Measurements from ENCODE around the gene ZDHHC17.

DNA sequence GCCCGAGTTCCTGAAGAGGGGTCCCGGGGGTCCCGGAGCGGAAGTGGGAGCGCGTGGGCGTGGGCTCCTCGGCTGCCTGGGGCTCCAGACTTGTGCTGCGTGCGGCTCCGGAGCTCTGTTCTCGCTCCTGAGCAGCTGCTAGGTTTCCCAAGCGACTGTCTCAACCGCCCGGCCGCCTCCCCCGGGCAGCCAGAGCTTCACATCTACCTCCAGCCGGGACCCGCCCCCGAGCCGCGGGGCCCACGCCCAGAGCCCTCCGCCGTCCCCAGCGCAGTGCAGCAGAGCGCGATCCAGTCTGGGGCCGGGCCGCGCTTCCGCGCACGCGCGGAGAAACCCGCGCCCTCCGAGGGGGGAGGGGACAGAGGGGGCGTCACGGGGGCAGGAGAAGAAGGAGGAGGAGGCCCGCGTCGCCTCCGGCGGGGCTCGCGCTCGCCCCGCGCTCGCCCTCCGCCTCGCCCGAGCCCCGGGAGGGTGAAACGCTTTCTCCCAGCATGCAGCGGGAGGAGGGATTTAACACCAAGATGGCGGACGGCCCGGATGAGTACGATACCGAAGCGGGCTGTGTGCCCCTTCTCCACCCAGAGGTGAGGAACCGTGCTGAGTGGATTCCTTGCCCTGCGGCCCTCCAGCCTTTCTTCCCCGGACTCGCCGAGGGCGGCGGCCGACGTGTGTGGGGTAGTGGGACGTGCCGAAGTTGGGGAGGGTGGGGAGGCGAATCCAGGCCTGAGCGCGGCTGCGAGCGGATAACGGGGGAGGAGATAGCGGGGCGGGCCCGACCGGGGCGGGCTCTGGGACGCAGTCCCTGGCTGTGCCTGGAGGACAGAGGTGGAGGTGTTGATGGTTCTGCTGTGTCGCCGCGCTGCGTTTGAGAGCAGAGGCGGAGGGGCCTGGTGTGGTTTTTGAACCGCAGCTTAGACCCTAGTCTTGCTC is at the start of gene ZDHHC17:
- peak in 1 of 2 donors; percentile 51 for TF ChIP-seq POLR2A (IDR thresholded peaks at IDR 0.05)
- TF ChIP-seq, protein P1, sequence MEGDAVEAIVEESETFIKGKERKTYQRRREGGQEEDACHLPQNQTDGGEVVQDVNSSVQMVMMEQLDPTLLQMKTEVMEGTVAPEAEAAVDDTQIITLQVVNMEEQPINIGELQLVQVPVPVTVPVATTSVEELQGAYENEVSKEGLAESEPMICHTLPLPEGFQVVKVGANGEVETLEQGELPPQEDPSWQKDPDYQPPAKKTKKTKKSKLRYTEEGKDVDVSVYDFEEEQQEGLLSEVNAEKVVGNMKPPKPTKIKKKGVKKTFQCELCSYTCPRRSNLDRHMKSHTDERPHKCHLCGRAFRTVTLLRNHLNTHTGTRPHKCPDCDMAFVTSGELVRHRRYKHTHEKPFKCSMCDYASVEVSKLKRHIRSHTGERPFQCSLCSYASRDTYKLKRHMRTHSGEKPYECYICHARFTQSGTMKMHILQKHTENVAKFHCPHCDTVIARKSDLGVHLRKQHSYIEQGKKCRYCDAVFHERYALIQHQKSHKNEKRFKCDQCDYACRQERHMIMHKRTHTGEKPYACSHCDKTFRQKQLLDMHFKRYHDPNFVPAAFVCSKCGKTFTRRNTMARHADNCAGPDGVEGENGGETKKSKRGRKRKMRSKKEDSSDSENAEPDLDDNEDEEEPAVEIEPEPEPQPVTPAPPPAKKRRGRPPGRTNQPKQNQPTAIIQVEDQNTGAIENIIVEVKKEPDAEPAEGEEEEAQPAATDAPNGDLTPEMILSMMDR (IDR thresholded peaks at IDR 0.05) = no peak
